GM23338 (cell line): ENCODE results near the gene KCNIP2. TPM values are rescaled to one million over a fixed set of nuclear protein-coding genes. Genes with fewer than 3 reads are reported as not detected.

Source experiments
- ATAC-seq: fragments of 200-7000 bp; cut with Tn5 transposase; 3 replicates; pipeline ENCODE4 v1.9.1; 2020
- DNase-seq: peaks from one replicate; pipeline ENCODE4 v3.0.0-alpha.2; 2015; ENCODE audit warnings: low spot score
- H2AFZ ChIP-seq: fragments of 200-600 bp; sonication (generic); 2 replicates; pipeline ENCODE4 v1.8.0; 2016; ENCODE audit warnings: antibody characterized with exemption, mild to moderate bottlenecking, moderate library complexity
- H3F3A ChIP-seq: fragments of 200-600 bp; sonication (generic); replicated peaks from 2 replicates; pipeline ENCODE4 v1.8.0; 2017; ENCODE audit warnings: antibody characterized with exemption, mixed run types, low read depth
- H3K27ac ChIP-seq: fragments of 200-600 bp; sonication (generic); 2 replicates; pipeline ENCODE4 v1.6.1; 2016; ENCODE audit warnings: low read depth
- H3K27me3 ChIP-seq: fragments of 200-600 bp; sonication (generic); 2 replicates; pipeline ENCODE4 v1.8.0; 2016; ENCODE audit warnings: mild to moderate bottlenecking, mixed run types, moderate library complexity; ENCODE audit not compliant: insufficient read depth
- H3K36me3 ChIP-seq: fragments of 200-600 bp; sonication (generic); 2 replicates; pipeline ENCODE4 v1.8.0; 2016; ENCODE audit warnings: mild to moderate bottlenecking; ENCODE audit not compliant: insufficient read depth
- H3K4me1 ChIP-seq: fragments of 200-600 bp; sonication (generic); 2 replicates; pipeline ENCODE4 v1.8.0; 2016; ENCODE audit warnings: mild to moderate bottlenecking, moderate library complexity; ENCODE audit not compliant: insufficient read depth
- H3K4me2 ChIP-seq: fragments of 200-600 bp; sonication (generic); 2 replicates; pipeline ENCODE4 v1.7.1; 2017; ENCODE audit warnings: mixed run types
- H3K4me3 ChIP-seq: fragments of 200-600 bp; sonication (generic); 2 replicates; pipeline ENCODE4 v1.6.1; 2016; ENCODE audit warnings: mixed run types
- H3K79me2 ChIP-seq: fragments of 200-600 bp; sonication (generic); replicated peaks from 2 replicates; pipeline ENCODE4 v1.8.0; 2017; ENCODE audit warnings: mild to moderate bottlenecking; ENCODE audit not compliant: insufficient read depth
- H3K9me2 ChIP-seq: fragments of 200-600 bp; sonication (generic); 2 replicates; pipeline ENCODE4 v1.8.0; 2017; ENCODE audit not compliant: insufficient read depth
- H4K20me1 ChIP-seq: fragments of 200-600 bp; sonication (generic); replicated peaks from 2 replicates; pipeline ENCODE4 v1.8.0; 2017; ENCODE audit warnings: mild to moderate bottlenecking; ENCODE audit not compliant: insufficient read depth
- H3K27ac Mint-ChIP-seq: 2 replicates; pipeline ENCODE4 v1.8.0; 2020; ENCODE audit warnings: inconsistent platforms, mild to moderate bottlenecking, moderate library complexity, mixed read lengths
- H3K27me3 Mint-ChIP-seq: 3 replicates; pipeline ENCODE4 v1.8.0; 2022; ENCODE audit warnings: low read depth, mild to moderate bottlenecking, moderate library complexity, mixed read lengths, inconsistent platforms; ENCODE audit not compliant: insufficient read depth, poor library complexity
- H3K36me3 Mint-ChIP-seq: 3 replicates; pipeline ENCODE4 v1.8.0; 2021; ENCODE audit warnings: low read depth, mild to moderate bottlenecking, inconsistent platforms, moderate library complexity, mixed read lengths
- H3K4me1 Mint-ChIP-seq: 3 replicates; pipeline ENCODE4 v1.8.0; 2020; ENCODE audit warnings: mild to moderate bottlenecking, inconsistent platforms, mixed read lengths
- H3K4me3 Mint-ChIP-seq: 3 replicates; pipeline ENCODE4 v1.8.0; 2021; ENCODE audit warnings: moderate library complexity, mild to moderate bottlenecking, inconsistent platforms, mixed read lengths
- H3K9me3 Mint-ChIP-seq: 3 replicates; pipeline ENCODE4 v1.8.0; 2020; ENCODE audit warnings: moderate library complexity, mild to moderate bottlenecking, inconsistent platforms, mixed read lengths
- CREB1 ChIP-seq: fragments of 250-450 bp; sonication (Bioruptor Pico); IDR thresholded peaks from 2 replicates; pipeline ENCODE4 v1.5.0; 2020; ENCODE audit warnings: low read depth, mild to moderate bottlenecking, moderate library complexity
- EZH2phosphoT487 ChIP-seq: fragments of 200-600 bp; sonication (generic); IDR thresholded peaks from one replicate; pipeline ENCODE4 v1.8.1; 2018; ENCODE audit warnings: antibody characterized with exemption; ENCODE audit not compliant: unreplicated experiment
- JUNB ChIP-seq: IDR thresholded peaks from one replicate; pipeline ENCODE4 v1.6.1; 2016; ENCODE audit warnings: antibody characterized with exemption; ENCODE audit not compliant: unreplicated experiment
- NANOG ChIP-seq: IDR thresholded peaks from 2 replicates; pipeline ENCODE4 v1.6.1; 2016; ENCODE audit warnings: antibody characterized with exemption, borderline replicate concordance
- POLR2AphosphoS5 ChIP-seq: IDR thresholded peaks from 2 replicates; pipeline ENCODE4 v1.6.1; 2016; ENCODE audit warnings: antibody characterized with exemption, low read depth
- STAT1 ChIP-seq: IDR thresholded peaks from one replicate; pipeline ENCODE4 v1.6.1; 2016; ENCODE audit warnings: antibody characterized with exemption; ENCODE audit not compliant: unreplicated experiment
- ZNF114 ChIP-seq: fragments of 250-450 bp; sonication (Bioruptor Pico); IDR thresholded peaks from 2 replicates; pipeline ENCODE4 v1.5.0; 2020; ENCODE audit warnings: mild to moderate bottlenecking, moderate library complexity
- ZNF331 ChIP-seq: fragments of 250-450 bp; sonication (Bioruptor Pico); IDR thresholded peaks from 2 replicates; pipeline ENCODE4 v1.5.0; 2020; ENCODE audit warnings: low read depth, mild to moderate bottlenecking, moderate library complexity
- polyA plus RNA-seq: library from polyadenylated mRNA; unstranded; fragments of >200 nt; fragmentation: Nextera tagmentation; extraction: Ambion mirVana; gene quantifications from 2 replicates; pipeline ENCODE4 v1.2.1, GENCODE V29; 2016
- total RNA-seq: library from RNA; depleted of rRNA; stranded (reverse); fragments of >200 nt; shearing (Covaris generic); gene quantifications from 2 replicates; pipeline ENCODE4 v1.2.3, GENCODE V29; 2014
- TF ChIP-seq, protein P1 (sequence below): IDR thresholded peaks from 2 replicates; pipeline ENCODE4 v1.6.1; 2016; ENCODE audit warnings: antibody characterized with exemption
- TF ChIP-seq, protein P2 (sequence below): fragments of 250-450 bp; sonication (Bioruptor Pico); IDR thresholded peaks from 2 replicates; pipeline ENCODE4 v1.5.0; 2020; ENCODE audit warnings: mild to moderate bottlenecking, moderate library complexity
- TF ChIP-seq, protein P3 (sequence below), 2 experiments: fragments of 200-600 bp in 1 of 2; sonication (generic) in 1 of 2; conservative IDR thresholded peaks; 2 replicates each; pipeline versions ENCODE4 v1.5.1 to v1.6.1; 2016 to 2017; ENCODE audit warnings: antibody characterized with exemption in 2 of 2, low read depth in 2 of 2, mild to moderate bottlenecking in 2 of 2, moderate library complexity in 1 of 2
- TF ChIP-seq, protein P4 (sequence below): IDR thresholded peaks from one replicate; pipeline ENCODE4 v1.6.1; 2018; ENCODE audit warnings: antibody characterized with exemption; ENCODE audit not compliant: unreplicated experiment

Gene KCNIP2
- total and polyA plus RNA-seq, 2 experiments from 2014 or later: 2.2 to 2.6 TPM

DNA sequence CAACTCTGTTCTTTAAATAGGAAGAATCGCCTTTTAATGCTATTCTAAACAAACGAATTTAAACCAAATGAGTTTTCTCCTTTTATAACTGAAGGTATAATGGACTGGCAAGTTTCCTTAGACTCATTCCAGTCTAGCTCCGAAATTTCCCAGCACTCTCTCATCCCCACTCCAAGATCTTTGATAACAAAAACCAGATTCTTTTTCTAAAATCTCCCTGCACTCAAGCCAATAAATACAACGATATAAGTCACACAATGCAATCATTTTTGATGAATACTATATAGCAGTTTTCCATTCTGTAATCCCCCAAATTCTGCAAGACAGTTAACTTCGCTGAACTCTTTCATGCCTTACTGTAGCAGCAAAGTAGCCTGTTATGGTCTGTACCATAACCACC, 27.2 kb downstream of the KCNIP2 start:
- H3K4me1 Mint-ChIP-seq: peaks cover 25% of the 10 kb centered on the region; the same call in 2 of the 3 replicates
- Histone ChIP-seq H3K4me2 (peak overlapping the region; percentile 91), H3K4me1 (peaks cover 24% of the 10 kb centered on the region), H4K20me1 (peaks cover 55% of the 10 kb centered on the region), H3K4me3 (peak overlapping the region; percentile 88), H3K27me3 (no peaks in the 10 kb centered on the region), H3F3A (no peaks in the 10 kb centered on the region), H3K9me2 (no peaks in the 10 kb centered on the region), H2AFZ (no peak overlapping the region), H3K79me2 (peaks cover 76% of the 10 kb centered on the region), H3K27ac (no peak overlapping the region), H3K36me3 (no peaks in the 10 kb centered on the region)
- TF ChIP-seq POLR2AphosphoS5 (no peak), CREB1 (CRISPR knock-in tag) (no peak), STAT1 (no peak), NANOG (no peak), EZH2phosphoT487 (no peak), ZNF331 (no peak), JUNB (no peak), ZNF114 (no peak)
- TF ChIP-seq, protein P1, sequence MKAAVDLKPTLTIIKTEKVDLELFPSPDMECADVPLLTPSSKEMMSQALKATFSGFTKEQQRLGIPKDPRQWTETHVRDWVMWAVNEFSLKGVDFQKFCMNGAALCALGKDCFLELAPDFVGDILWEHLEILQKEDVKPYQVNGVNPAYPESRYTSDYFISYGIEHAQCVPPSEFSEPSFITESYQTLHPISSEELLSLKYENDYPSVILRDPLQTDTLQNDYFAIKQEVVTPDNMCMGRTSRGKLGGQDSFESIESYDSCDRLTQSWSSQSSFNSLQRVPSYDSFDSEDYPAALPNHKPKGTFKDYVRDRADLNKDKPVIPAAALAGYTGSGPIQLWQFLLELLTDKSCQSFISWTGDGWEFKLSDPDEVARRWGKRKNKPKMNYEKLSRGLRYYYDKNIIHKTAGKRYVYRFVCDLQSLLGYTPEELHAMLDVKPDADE: no peak
- TF ChIP-seq, protein P2, sequence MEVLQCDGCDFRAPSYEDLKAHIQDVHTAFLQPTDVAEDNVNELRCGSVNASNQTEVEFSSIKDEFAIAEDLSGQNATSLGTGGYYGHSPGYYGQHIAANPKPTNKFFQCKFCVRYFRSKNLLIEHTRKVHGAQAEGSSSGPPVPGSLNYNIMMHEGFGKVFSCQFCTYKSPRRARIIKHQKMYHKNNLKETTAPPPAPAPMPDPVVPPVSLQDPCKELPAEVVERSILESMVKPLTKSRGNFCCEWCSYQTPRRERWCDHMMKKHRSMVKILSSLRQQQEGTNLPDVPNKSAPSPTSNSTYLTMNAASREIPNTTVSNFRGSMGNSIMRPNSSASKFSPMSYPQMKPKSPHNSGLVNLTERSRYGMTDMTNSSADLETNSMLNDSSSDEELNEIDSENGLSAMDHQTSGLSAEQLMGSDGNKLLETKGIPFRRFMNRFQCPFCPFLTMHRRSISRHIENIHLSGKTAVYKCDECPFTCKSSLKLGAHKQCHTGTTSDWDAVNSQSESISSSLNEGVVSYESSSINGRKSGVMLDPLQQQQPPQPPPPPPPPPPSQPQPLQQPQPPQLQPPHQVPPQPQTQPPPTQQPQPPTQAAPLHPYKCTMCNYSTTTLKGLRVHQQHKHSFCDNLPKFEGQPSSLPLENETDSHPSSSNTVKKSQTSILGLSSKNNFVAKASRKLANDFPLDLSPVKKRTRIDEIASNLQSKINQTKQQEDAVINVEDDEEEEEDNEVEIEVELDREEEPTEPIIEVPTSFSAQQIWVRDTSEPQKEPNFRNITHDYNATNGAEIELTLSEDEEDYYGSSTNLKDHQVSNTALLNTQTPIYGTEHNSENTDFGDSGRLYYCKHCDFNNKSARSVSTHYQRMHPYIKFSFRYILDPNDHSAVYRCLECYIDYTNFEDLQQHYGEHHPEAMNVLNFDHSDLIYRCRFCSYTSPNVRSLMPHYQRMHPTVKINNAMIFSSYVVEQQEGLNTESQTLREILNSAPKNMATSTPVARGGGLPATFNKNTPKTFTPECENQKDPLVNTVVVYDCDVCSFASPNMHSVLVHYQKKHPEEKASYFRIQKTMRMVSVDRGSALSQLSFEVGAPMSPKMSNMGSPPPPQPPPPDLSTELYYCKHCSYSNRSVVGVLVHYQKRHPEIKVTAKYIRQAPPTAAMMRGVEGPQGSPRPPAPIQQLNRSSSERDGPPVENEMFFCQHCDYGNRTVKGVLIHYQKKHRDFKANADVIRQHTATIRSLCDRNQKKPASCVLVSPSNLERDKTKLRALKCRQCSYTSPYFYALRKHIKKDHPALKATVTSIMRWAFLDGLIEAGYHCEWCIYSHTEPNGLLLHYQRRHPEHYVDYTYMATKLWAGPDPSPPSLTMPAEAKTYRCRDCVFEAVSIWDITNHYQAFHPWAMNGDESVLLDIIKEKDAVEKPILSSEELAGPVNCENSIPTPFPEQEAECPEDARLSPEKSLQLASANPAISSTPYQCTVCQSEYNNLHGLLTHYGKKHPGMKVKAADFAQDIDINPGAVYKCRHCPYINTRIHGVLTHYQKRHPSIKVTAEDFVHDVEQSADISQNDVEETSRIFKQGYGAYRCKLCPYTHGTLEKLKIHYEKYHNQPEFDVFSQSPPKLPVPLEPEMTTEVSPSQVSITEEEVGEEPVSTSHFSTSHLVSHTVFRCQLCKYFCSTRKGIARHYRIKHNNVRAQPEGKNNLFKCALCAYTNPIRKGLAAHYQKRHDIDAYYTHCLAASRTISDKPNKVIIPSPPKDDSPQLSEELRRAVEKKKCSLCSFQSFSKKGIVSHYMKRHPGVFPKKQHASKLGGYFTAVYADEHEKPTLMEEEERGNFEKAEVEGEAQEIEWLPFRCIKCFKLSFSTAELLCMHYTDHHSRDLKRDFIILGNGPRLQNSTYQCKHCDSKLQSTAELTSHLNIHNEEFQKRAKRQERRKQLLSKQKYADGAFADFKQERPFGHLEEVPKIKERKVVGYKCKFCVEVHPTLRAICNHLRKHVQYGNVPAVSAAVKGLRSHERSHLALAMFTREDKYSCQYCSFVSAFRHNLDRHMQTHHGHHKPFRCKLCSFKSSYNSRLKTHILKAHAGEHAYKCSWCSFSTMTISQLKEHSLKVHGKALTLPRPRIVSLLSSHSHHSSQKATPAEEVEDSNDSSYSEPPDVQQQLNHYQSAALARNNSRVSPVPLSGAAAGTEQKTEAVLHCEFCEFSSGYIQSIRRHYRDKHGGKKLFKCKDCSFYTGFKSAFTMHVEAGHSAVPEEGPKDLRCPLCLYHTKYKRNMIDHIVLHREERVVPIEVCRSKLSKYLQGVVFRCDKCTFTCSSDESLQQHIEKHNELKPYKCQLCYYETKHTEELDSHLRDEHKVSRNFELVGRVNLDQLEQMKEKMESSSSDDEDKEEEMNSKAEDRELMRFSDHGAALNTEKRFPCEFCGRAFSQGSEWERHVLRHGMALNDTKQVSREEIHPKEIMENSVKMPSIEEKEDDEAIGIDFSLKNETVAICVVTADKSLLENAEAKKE (CRISPR knock-in tag): no peak
- TF ChIP-seq, protein P3, sequence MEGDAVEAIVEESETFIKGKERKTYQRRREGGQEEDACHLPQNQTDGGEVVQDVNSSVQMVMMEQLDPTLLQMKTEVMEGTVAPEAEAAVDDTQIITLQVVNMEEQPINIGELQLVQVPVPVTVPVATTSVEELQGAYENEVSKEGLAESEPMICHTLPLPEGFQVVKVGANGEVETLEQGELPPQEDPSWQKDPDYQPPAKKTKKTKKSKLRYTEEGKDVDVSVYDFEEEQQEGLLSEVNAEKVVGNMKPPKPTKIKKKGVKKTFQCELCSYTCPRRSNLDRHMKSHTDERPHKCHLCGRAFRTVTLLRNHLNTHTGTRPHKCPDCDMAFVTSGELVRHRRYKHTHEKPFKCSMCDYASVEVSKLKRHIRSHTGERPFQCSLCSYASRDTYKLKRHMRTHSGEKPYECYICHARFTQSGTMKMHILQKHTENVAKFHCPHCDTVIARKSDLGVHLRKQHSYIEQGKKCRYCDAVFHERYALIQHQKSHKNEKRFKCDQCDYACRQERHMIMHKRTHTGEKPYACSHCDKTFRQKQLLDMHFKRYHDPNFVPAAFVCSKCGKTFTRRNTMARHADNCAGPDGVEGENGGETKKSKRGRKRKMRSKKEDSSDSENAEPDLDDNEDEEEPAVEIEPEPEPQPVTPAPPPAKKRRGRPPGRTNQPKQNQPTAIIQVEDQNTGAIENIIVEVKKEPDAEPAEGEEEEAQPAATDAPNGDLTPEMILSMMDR (conservative IDR thresholded peaks at IDR 0.05; ENCODE audit: low read depth in 2 of 2): no peak
- TF ChIP-seq, protein P4, sequence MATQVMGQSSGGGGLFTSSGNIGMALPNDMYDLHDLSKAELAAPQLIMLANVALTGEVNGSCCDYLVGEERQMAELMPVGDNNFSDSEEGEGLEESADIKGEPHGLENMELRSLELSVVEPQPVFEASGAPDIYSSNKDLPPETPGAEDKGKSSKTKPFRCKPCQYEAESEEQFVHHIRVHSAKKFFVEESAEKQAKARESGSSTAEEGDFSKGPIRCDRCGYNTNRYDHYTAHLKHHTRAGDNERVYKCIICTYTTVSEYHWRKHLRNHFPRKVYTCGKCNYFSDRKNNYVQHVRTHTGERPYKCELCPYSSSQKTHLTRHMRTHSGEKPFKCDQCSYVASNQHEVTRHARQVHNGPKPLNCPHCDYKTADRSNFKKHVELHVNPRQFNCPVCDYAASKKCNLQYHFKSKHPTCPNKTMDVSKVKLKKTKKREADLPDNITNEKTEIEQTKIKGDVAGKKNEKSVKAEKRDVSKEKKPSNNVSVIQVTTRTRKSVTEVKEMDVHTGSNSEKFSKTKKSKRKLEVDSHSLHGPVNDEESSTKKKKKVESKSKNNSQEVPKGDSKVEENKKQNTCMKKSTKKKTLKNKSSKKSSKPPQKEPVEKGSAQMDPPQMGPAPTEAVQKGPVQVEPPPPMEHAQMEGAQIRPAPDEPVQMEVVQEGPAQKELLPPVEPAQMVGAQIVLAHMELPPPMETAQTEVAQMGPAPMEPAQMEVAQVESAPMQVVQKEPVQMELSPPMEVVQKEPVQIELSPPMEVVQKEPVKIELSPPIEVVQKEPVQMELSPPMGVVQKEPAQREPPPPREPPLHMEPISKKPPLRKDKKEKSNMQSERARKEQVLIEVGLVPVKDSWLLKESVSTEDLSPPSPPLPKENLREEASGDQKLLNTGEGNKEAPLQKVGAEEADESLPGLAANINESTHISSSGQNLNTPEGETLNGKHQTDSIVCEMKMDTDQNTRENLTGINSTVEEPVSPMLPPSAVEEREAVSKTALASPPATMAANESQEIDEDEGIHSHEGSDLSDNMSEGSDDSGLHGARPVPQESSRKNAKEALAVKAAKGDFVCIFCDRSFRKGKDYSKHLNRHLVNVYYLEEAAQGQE: no peak
- ATAC-seq: no peak
- no peak for DNase-seq
- H3K36me3 Mint-ChIP-seq: peaks cover 15% of the 10 kb centered on the region; the same call in 2 of the 3 replicates
- peak overlapping the region; percentile 86 for H3K4me3 Mint-ChIP-seq
- no peaks in the 10 kb centered on the region; the same call in 2 of the 3 replicates for H3K9me3 Mint-ChIP-seq
- H3K27ac Mint-ChIP-seq: peak overlapping the region; percentile 42; the same call in 1 of the 2 replicates
- H3K27me3 Mint-ChIP-seq: peaks cover 9% of the 10 kb centered on the region
